ENCODE measurements around the gene OOSP3.
A peak's percentile ranks its signal among the peaks of the same experiment; 100 is the strongest.
"Not testable (repeated sequence)": the region's sequence is repeated elsewhere in the genome, so short reads cannot be mapped to it uniquely, and the experiment has no call there.

The OOSP3 gene, protein sequence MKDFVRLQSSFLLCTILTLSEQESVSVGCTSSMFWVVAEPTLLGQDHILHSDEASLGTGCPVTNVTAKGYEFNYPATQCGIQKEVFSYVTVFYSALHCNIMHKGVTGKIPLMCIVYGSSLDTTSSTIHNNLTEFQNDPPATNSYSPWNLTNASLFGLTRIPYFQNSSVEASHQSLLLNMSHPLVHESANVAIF

DNA sequence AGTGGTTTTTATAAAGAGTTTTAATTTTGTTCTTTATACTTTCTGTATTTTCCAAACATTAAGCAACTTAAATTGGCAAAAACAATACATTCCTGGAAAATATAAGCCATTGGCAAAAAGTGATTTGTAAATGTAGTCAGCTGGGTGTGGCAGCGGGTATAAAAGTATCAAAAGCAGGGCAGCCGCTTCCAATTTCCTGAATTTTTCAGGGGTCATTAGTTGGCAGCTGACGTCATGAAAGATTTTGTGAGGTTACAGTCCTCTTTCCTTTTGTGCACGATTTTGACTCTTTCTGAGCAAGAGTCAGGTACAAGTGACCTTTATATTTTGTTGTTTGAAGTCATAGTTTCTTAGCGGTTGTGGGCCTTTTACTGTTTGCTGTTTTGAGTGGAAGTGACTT, at the start of gene OOSP3:
Gene OOSP3 (plus strand): TSS at position 208 of the 400 bp plus-strand sequence. CDS start 27 bp downstream, at position 235.
- no peak for DNase-seq

DNA sequence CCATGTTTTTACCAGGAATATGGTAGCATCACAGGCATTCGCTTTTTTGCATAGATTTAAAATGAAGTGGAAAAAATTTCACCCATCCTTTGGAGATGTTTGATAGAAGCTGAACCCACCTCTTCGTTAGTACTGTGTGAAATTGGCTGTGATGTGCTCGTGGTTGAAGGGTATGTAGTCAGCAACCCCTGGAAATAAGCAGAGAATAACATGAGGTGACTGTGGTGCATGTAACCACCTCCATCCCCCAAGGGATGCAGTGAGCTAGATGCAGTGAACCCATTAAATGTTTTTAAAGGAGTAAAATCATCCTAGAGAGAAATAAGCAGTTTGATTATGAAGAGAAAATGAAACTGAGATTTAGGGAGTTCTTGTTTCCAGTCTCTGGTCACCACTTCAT, 49.2 kb upstream of the OOSP3 start:
- no peak for DNase-seq

DNA sequence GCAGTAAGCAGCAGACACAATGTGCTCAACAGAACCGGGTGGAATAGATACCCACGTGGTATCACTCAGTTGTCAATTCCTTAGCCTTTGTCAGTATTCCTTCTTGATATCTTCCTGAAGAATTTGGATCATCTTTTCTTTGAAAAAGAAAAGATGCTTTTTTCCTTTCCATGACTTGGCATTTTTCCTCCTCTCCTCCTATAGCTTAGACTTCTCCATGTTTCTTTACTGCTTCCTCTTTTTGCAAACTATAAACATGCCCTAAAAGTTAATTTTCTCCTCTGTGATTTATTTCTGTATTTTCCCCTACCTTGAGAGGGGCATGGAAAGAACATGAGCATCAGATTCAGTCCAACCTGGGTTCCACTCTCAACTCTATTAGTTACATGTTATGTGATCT, 45.0 kb upstream of the OOSP3 start:
- no peak for DNase-seq

- DNase-seq = peak; percentile 10
Measured at GRCh38 chr11:59839615-59840014, 39.0 kb upstream of the OOSP3 start.

- DNase-seq = no peak
Measured at GRCh38 chr11:59841514-59841913, 37.1 kb upstream of the OOSP3 start.

DNA sequence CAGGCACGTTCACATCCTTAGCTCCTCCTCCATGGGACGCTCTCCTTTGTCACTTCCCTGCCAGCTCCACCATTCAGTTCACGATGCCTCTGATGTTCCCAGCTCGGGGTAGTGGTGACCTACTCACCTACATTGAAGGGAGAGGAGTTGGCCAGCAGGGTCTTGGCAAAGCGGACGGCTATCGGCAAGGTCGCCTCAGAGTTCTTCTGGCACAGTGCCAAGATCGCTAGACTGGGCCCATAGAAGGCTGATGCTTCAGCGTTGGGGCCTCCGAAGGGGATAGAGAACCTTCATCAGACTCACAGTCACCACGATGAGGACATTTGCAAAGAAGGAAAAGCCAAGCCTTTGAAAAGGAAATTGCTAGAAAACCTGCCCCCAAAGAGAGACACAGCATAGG, 36.3 kb upstream of the OOSP3 start:
- no peak for DNase-seq

- no peak for DNase-seq
Measured at GRCh38 chr11:59845399-59845798, 33.2 kb upstream of the OOSP3 start, which contains the start of gene CBLIF. TSS of gene CBLIF (minus strand) at chr11:59845499. CDS start at chr11:59845453, 46 bp downstream.

- DNase-seq = no peak
Measured at GRCh38 chr11:59846556-59846955, 32.0 kb upstream of the OOSP3 start.

- no peak for DNase-seq
Measured at GRCh38 chr11:59847626-59848025, 31.0 kb upstream of the OOSP3 start.

DNA sequence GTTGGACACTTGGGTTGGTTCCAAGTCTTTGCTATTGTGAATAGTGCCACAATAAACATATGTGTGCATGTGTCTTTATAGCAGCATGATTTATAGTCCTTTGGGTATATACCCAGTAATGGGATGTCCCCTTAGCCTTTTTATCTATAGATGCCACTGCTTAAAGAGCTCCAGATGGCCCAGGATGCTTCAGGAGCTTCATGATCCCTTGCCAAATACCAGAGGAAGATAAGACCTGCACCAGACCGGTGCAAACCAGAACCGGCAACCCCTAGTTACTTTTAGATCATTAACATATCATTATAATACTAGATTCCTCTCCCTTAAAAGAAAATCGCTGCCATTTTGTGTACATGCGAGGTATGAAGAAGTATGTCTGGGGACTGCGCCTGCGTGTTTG, 30.1 kb upstream of the OOSP3 start:
- not testable (repeated sequence) for DNase-seq

DNA sequence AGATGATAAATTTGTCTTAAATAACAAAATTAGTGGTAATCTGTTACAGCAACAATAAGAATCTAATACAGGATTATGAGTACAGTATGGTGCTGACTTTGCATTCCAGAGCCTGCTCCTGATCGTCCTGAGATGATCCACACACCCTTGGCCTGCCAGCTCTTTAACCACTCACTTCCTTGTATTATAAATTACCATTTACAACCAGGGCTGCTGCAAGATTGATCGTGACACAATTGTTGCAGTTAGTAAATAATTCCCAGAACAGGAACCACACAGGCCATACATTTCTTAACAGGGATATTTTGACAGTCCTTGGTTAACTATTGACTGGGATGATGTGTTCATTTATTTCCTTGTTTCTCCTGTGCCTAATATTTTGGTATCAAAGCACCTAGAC, 29.5 kb upstream of the OOSP3 start:
- DNase-seq = peak; percentile 2

GRCh38 chr11:59849551-59849950, 29.0 kb upstream of the OOSP3 start:
- DNase-seq = not testable (repeated sequence)

GRCh38 chr11:59851416-59851815, 27.2 kb upstream of the OOSP3 start:
- DNase-seq = not testable (repeated sequence)

- DNase-seq = no peak
Measured at GRCh38 chr11:59854871-59855270, 23.7 kb upstream of the OOSP3 start.

DNA sequence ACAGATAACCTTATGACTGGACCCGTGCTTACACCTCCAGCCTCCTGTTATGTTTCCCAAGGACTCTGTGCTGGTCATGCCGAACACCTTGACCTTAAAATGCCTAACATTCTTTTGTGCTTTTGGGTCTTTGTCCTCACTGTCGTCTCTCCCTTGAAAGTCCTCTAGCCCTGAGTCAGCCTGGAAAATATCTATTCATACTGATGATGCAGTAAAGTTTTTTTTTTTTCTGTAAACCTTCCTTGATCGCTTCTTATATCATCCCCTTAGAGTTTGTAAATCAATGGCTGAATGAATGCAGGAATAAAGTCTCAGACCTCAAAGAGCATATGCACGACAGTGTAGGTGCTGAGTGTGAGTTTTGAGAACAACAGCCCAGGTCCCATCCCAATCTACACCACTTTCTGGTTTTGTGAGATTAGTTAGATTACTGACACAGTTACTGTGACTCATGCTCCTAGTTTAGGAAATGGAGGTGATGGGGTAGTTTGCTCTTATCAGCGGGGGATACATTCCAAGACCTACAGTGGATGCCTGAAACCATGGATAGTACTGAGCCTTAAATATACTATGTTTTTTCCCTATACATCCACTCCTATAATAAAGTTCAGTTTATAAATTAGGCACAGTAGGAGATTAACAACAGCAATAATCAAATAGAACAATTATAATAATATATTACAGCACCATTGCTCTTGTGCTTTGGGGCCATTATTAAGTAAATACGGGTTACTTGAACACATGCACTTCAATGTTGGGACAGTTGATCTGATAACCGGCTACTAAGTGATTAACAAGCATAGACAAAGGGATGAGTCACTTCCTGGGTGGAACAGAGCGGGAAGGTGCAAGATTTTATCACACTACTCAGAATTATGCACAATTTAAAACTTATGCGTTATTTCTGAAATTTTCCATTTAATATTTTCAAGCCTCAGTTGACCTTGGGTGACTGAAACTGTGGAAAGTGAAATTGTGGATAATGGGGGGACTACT, 20.8 kb upstream of the OOSP3 start:
- peak; percentile 65 for DNase-seq

GRCh38 chr11:59859673-59860072, 18.9 kb upstream of the OOSP3 start:
- DNase-seq = no peak

- DNase-seq = no peak
Measured at GRCh38 chr11:59862252-59862651, 16.3 kb upstream of the OOSP3 start.

DNA sequence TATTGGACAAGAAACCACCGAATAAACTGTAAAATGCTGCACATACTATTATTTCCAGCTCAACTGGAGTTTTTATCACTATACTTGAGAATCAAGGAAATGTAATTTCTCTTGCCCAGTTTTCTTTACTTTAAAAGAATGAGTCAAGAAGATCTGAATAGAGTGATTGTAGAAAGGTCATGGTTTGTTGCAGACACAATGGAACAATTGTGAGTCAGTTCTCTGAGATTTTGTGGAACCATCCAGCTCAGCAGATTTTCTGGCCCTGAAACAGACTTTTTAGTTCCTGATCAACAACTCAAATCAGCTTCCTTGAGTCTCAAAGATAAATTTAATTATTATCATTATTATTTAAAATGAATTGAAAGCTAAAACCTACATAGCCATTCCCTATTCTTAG, 13.6 kb upstream of the OOSP3 start:
- peak; percentile 15 for DNase-seq

GRCh38 chr11:59866397-59866796, 12.2 kb upstream of the OOSP3 start, which contains the start of gene TCN1:
TSS of gene TCN1 (minus strand) at chr11:59866487. CDS start at chr11:59866470, 17 bp downstream.
- peak; percentile 23 for DNase-seq

GRCh38 chr11:59866836-59867235, 11.7 kb upstream of the OOSP3 start:
- no peak for DNase-seq

DNA sequence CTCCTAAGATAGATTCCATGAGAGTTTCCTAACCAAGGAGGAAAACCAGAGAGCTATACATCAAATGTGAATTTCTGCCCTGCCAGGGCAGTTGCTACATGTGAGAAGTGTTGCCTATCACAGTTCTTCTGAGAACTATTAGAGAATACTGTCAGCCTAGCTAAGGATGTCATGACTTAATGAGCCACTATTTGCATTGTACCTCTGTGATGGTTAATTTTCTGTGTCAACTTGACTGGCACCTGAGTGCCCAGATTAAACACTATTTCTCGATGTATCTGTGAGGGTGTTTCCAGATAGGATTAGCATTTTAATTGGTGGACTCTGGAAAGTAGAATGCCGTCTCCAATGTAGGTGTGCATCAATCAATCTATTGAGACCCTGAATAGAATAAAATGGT, 10.6 kb upstream of the OOSP3 start:
- no peak for DNase-seq

GRCh38 chr11:59872076-59872475, 6.5 kb upstream of the OOSP3 start:
- no peak for DNase-seq

DNA sequence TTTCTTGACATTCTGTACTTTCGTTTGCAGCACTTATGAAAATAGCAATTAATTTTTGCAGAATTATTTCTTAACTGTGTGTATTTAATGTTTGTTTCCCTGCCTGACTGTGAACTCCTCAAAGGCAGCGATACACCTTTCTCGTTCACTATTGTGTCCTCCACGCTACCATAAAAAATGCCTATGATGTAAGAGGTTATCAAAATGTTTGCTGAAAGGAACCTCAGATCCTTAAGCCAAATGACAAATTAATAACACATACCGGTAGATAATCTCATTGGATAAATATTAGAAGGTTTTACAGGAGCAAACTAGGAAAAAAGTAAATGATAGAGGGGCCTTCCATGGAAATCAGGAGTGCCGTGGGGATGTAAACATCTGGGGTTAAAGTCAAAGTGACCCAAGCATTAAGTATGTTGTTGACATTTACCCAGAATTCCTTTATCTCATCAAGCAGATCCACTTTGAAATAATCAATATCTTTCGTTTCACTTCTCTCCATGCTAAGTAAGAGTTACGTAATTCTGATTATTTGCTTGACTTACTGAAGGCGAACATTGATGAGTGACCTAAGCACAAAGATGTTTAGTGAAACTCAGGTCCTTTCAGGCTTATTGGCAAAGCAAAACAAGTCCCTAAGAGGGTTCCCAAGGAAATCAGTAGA, 2.6 kb upstream of the OOSP3 start:
- DNase-seq = no peak

Data from DMS53 (cell line).